Naive thymus-derived CD8-positive, alpha-beta T cell (primary cell): ENCODE measurements around the gene CLCF1. TPM values are rescaled to one million over a fixed set of nuclear protein-coding genes. Genes with fewer than 3 reads are reported as not detected.

ENCODE experiments used
- ATAC-seq, 2 donors: fragments of 150-1000 bp; cut with Tn5 transposase in 1 of 2; sonication (Bioruptor Pico), chemical (Tn5 transposase) in 1 of 2; 1 replicate in 1 of 2; 2 replicates in 1 of 2; pipeline ENCODE4 v1.10.0; 2021; ENCODE audit warnings: mild to moderate bottlenecking in 2 of 2, moderate library complexity in 2 of 2
- POLR2A ChIA-PET: fragments of 350-600 bp; sonication (Branson Sonifier 250); formaldehyde crosslinking; loops from one replicate; lab custom pipeline; 2021; ENCODE audit warnings: antibody characterized with exemption; lab: Charles Lee
- DNase-seq, 10 donors: peaks; one replicate each; pipeline versions ENCODE4 v3.0.0 to v3.0.0-alpha.2; 2020 to 2022
- H3K27ac Mint-ChIP-seq, 10 donors: one replicate each; pipeline ENCODE4 v1.8.0; 2020 to 2022; ENCODE audit warnings: mild to moderate bottlenecking in 10 of 10, mixed read lengths in 10 of 10, moderate library complexity in 4 of 10, inconsistent platforms in 1 of 10
- H3K27me3 Mint-ChIP-seq, 5 donors: one replicate each; pipeline ENCODE4 v1.8.0; 2021 to 2022; ENCODE audit warnings: mixed read lengths in 5 of 5
- H3K36me3 Mint-ChIP-seq, 3 donors: one replicate each; pipeline ENCODE4 v1.8.0; 2020 to 2022; ENCODE audit warnings: mixed read lengths in 3 of 3, mild to moderate bottlenecking in 2 of 3, inconsistent platforms in 1 of 3
- H3K4me1 Mint-ChIP-seq, 4 donors: one replicate each; pipeline ENCODE4 v1.8.0; 2021 to 2022; ENCODE audit warnings: mixed read lengths in 4 of 4
- H3K4me3 Mint-ChIP-seq, 10 donors: one replicate each; pipeline ENCODE4 v1.8.0; 2020 to 2022; ENCODE audit warnings: mild to moderate bottlenecking in 10 of 10, mixed read lengths in 10 of 10, moderate library complexity in 6 of 10, inconsistent platforms in 1 of 10
- H3K9me3 Mint-ChIP-seq, 9 donors: one replicate each; pipeline ENCODE4 v1.8.0; 2020 to 2022; ENCODE audit warnings: mixed read lengths in 9 of 9, mild to moderate bottlenecking in 3 of 9, inconsistent platforms in 1 of 9, moderate library complexity in 1 of 9
- polyA plus RNA-seq, 3 donors: library from polyadenylated mRNA; unstranded; fragments of 300-500 nt; fragmentation: Illumina TruSeq; gene quantifications; one replicate each; pipeline ENCODE4 v1.2.3, GENCODE V29; 2021
- total RNA-seq, 8 experiments: library from RNA in 2 of 8; stranded (reverse) in 2 of 8; gene quantifications; one replicate each; pipeline ENCODE4 v1.2.3 and lab custom pipeline; 2021 to 2026

The CLCF1 gene
- total and polyA plus RNA-seq, 5 experiments from 2014 or later: 0.58 to 1.5 (median 1.1) TPM; not detected in 2

GRCh38 chr11:67316882-67317204, 56.6 kb downstream of the CLCF1 start:
- ATAC-seq (no peak), DNase-seq (no peak)
- POLR2A ChIA-PET: interaction anchor here (0.5 to 49.2 kb wide), 15 partner anchors 8 to 1822 kb away, joined by 3 to 2293 read pairs (median 5); partner anchors contain the start of genes ANKRD13D, GRK2, POLD4 and SSH3

GRCh38 chr11:67315325-67315909, 58.0 kb downstream of the CLCF1 start:
- POLR2A ChIA-PET: interaction anchor here (1.5 to 49.2 kb wide), 4 partner anchors 13 to 74 kb away, joined by 3 to 2293 read pairs (median 47); partner anchors contain the start of genes ANKRD13D, GRK2, POLD4 and SSH3
- Mint-ChIP-seq H3K4me3 (peak overlapping the region in 7 of 10 donors; percentile 8 to 99 (median 64)), H3K27ac (peak overlapping the region in 7 of 10 donors; percentile 17 to 80 (median 44)), H3K9me3 (no peaks in the 10 kb centered on the region), H3K4me1 (peaks cover 25 to 59% (median 50%) of the 10 kb centered on the region in 4 donors), H3K27me3 (no peaks in the 10 kb centered on the region), H3K36me3 (no peaks in the 10 kb centered on the region)
- DNase-seq (no peak), ATAC-seq (no peak)

More at GRCh38 chr11:67316882-67317204, 56.6 kb downstream of the CLCF1 start:
- Mint-ChIP-seq H3K27me3 (no peaks in the 10 kb centered on the region), H3K4me3 (peak overlapping the region; percentile 93 to 100 (median 99)), H3K4me1 (peaks cover 25 to 59% (median 45%) of the 10 kb centered on the region in 4 donors), H3K9me3 (no peaks in the 10 kb centered on the region), H3K36me3 (no peaks in the 10 kb centered on the region), H3K27ac (peak overlapping the region in 9 of 10 donors; percentile 43 to 98 (median 94))

GRCh38 chr11:67314218-67314617, 59.2 kb downstream of the CLCF1 start:
- no peak for ATAC-seq
- Mint-ChIP-seq H3K4me3 (peak overlapping the region in 3 of 10 donors; percentile 9 to 59 (median 33)), H3K4me1 (peaks cover 20 to 52% (median 48%) of the 10 kb centered on the region in 4 donors)

More at GRCh38 chr11:67314218-67314617, 59.2 kb downstream of the CLCF1 start:
- no peaks in the 10 kb centered on the region for H3K27me3 Mint-ChIP-seq
- POLR2A ChIA-PET: interaction anchor here (0.6 to 49.2 kb wide), 4 partner anchors 12 to 39 kb away, joined by 3 to 2293 read pairs (median 47); partner anchors contain the start of genes ANKRD13D, GRK2, POLD4 and SSH3
- no peaks in the 10 kb centered on the region for H3K9me3 Mint-ChIP-seq
- no peak for DNase-seq
- no peaks in the 10 kb centered on the region for H3K36me3 Mint-ChIP-seq
- H3K27ac Mint-ChIP-seq: peak overlapping the region in 6 of 10 donors; percentile 40 to 89 (median 61)

Other genes starting within 250 kb of the CLCF1 start
- 100 to 1,000 TPM; 345 to 354 TPM for gene GRK2, start 107.1 kb downstream of the CLCF1 start, total RNA-seq
- gene GRK2, start 107.1 kb downstream of the CLCF1 start, polyA plus RNA-seq: 10 to 100 TPM; 16.8 to 70.7 (median 31.1) TPM
- gene ANKRD13D, start 84.3 kb downstream of the CLCF1 start, total RNA-seq: 100 to 1,000 TPM; 189 to 206 TPM
- 10 to 100 TPM in 2 of 3 donors, 1 to 10 TPM in 1; 6.0 to 18.3 (median 10.1) TPM for gene ANKRD13D, start 84.3 kb downstream of the CLCF1 start, polyA plus RNA-seq
- 10 to 100 TPM; 18.1 to 25.3 TPM for gene SSH3, start 70.1 kb downstream of the CLCF1 start, total RNA-seq
- gene SSH3, start 70.1 kb downstream of the CLCF1 start, polyA plus RNA-seq: 1 to 10 TPM; 1.7 to 4.5 (median 3.2) TPM
- gene POLD4, start 20.1 kb downstream of the CLCF1 start, total RNA-seq: 100 to 1,000 TPM; 102 to 110 TPM
- gene POLD4, start 20.1 kb downstream of the CLCF1 start, polyA plus RNA-seq: 100 to 1,000 TPM in 2 of 3 donors, 10 to 100 TPM in 1; 87.7 to 105 (median 102) TPM
- 10 to 100 TPM; 47.3 to 58.1 TPM for gene RAD9A, start 18.4 kb upstream of the CLCF1 start, total RNA-seq
- 1 to 10 TPM; 6.5 to 9.4 (median 6.6) TPM for gene RAD9A, start 18.4 kb upstream of the CLCF1 start, polyA plus RNA-seq
- gene PPP1CA, start 28.3 kb upstream of the CLCF1 start, total RNA-seq: 100 to 1,000 TPM; 141 to 146 TPM
- 100 to 1,000 TPM; 357 to 518 (median 403) TPM for gene PPP1CA, start 28.3 kb upstream of the CLCF1 start, polyA plus RNA-seq
- gene TBC1D10C, start 30.5 kb upstream of the CLCF1 start, total RNA-seq: 100 to 1,000 TPM; 403 to 419 TPM
- gene TBC1D10C, start 30.5 kb upstream of the CLCF1 start, polyA plus RNA-seq: 100 to 1,000 TPM; 231 to 307 (median 251) TPM
- gene CARNS1, start 42.1 kb upstream of the CLCF1 start, total RNA-seq: 10 to 100 TPM; 18.5 to 21.2 TPM
- 1 to 10 TPM; 2.2 to 3.7 (median 2.3) TPM for gene CARNS1, start 42.1 kb upstream of the CLCF1 start, polyA plus RNA-seq
- 10 to 100 TPM; 80.9 to 82.8 TPM for gene RPS6KB2, start 54.9 kb upstream of the CLCF1 start, total RNA-seq
- 10 to 100 TPM; 41.9 to 45.9 (median 43.2) TPM for gene RPS6KB2, start 54.9 kb upstream of the CLCF1 start, polyA plus RNA-seq
- gene PTPRCAP, start 64.1 kb upstream of the CLCF1 start, total RNA-seq: 100 to 1,000 TPM; 212 to 215 TPM
- 100 to 1,000 TPM; 647 to 717 (median 686) TPM for gene PTPRCAP, start 64.1 kb upstream of the CLCF1 start, polyA plus RNA-seq
- gene CORO1B, start 69.9 kb upstream of the CLCF1 start, total RNA-seq: 10 to 100 TPM; 21.2 to 22.3 TPM
- 10 to 100 TPM in 1 of 3 donors, 1 to 10 TPM in 2; 9.2 to 12.6 (median 9.8) TPM for gene CORO1B, start 69.9 kb upstream of the CLCF1 start, polyA plus RNA-seq
- not detected for gene GPR152, start 79.1 kb upstream of the CLCF1 start, total RNA-seq
- 1 to 10 TPM in 1 of 3 donors, under 1 TPM in 2; 0.20 to 1.2 (median 0.86) TPM for gene GPR152, start 79.1 kb upstream of the CLCF1 start, polyA plus RNA-seq
- 1 to 10 TPM; 2.9 to 3.7 TPM for gene CABP4, start 81.8 kb upstream of the CLCF1 start, total RNA-seq
- under 1 TPM; 0.58 to 0.96 (median 0.62) TPM for gene CABP4, start 81.8 kb upstream of the CLCF1 start, polyA plus RNA-seq
- 100 to 1,000 TPM; 105 to 111 TPM for gene TMEM134, start 95.7 kb upstream of the CLCF1 start, total RNA-seq
- 100 to 1,000 TPM; 128 to 148 (median 144) TPM for gene TMEM134, start 95.7 kb upstream of the CLCF1 start, polyA plus RNA-seq
- 100 to 1,000 TPM; 136 to 141 TPM for gene AIP, start 109.4 kb upstream of the CLCF1 start, total RNA-seq
- gene AIP, start 109.4 kb upstream of the CLCF1 start, polyA plus RNA-seq: 100 to 1,000 TPM; 146 to 169 (median 146) TPM
- 100 to 1,000 TPM; 118 to 120 TPM for gene PITPNM1, start 131.8 kb upstream of the CLCF1 start, total RNA-seq
- 10 to 100 TPM; 13.8 to 36.5 (median 15.9) TPM for gene PITPNM1, start 131.8 kb upstream of the CLCF1 start, polyA plus RNA-seq
- gene CDK2AP2, start 134.6 kb upstream of the CLCF1 start, total RNA-seq: 10 to 100 TPM; 41.8 to 46.4 TPM
- gene CDK2AP2, start 134.6 kb upstream of the CLCF1 start, polyA plus RNA-seq: 10 to 100 TPM; 75.9 to 96.8 (median 79.5) TPM
- gene CABP2, start 149.8 kb upstream of the CLCF1 start, total RNA-seq: not detected
- not detected for gene CABP2, start 149.8 kb upstream of the CLCF1 start, polyA plus RNA-seq
- 100 to 1,000 TPM; 177 to 186 TPM for gene GSTP1, start 210.2 kb upstream of the CLCF1 start, total RNA-seq
- gene GSTP1, start 210.2 kb upstream of the CLCF1 start, polyA plus RNA-seq: 100 to 1,000 TPM; 234 to 278 (median 276) TPM
- 100 to 1,000 TPM; 197 to 199 TPM for gene NDUFV1, start 233.3 kb upstream of the CLCF1 start, total RNA-seq
- 100 to 1,000 TPM; 122 to 123 (median 122) TPM for gene NDUFV1, start 233.3 kb upstream of the CLCF1 start, polyA plus RNA-seq